Activated T-cell treated with anti-CD3 and anti-CD28 coated beads, Interleukin-2, amount 50 U/mL, for 24 hours (primary cell): ENCODE measurements around the gene STING1.

ENCODE experiments used
- DNase-seq: peaks from one replicate; pipeline ENCODE4 v3.0.0-alpha.2; 2020
- H3K27ac Mint-ChIP-seq: 2 replicates; pipeline ENCODE4 v1.8.0; 2020; ENCODE audit warnings: mild to moderate bottlenecking, mixed read lengths
- H3K27me3 Mint-ChIP-seq: 2 replicates; pipeline ENCODE4 v1.8.0; 2020; ENCODE audit warnings: mixed read lengths
- H3K36me3 Mint-ChIP-seq: 2 replicates; pipeline ENCODE4 v1.8.0; 2020; ENCODE audit warnings: low read depth, mixed read lengths
- H3K4me1 Mint-ChIP-seq: 2 replicates; pipeline ENCODE4 v1.8.0; 2020; ENCODE audit warnings: low read depth, mixed read lengths
- H3K4me3 Mint-ChIP-seq: 2 replicates; pipeline ENCODE4 v1.8.0; 2020; ENCODE audit warnings: mild to moderate bottlenecking, moderate library complexity, mixed read lengths
- H3K9me3 Mint-ChIP-seq: 2 replicates; pipeline ENCODE4 v1.8.0; 2020; ENCODE audit warnings: mixed read lengths

The STING1 gene

DNA sequence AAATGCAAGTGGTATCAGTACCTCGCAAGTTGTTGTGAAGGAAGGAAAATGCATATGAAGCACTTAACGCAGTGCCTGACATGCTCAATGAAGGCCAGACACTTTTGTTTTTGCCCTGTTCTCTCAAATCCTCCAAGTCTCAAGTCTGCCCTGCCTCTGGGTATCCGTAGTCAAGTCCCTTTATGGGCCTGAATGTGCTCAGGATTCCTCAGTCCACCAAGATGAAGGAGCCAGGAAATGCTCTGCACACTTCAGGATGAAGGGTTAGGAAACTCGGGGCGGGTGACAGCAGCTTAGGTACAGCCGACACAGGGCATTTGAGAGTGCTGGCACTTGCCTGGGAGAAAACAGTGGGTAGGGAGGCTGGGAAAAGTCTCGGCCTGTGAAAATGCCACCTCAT, 21.4 kb downstream of the STING1 start:
- no peaks in the 10 kb centered on the region for H3K36me3 Mint-ChIP-seq
- DNase-seq: no peak
- H3K4me3 Mint-ChIP-seq: no peak overlapping the region
- H3K9me3 Mint-ChIP-seq: no peaks in the 10 kb centered on the region
- no peaks in the 10 kb centered on the region for H3K27me3 Mint-ChIP-seq
- H3K4me1 Mint-ChIP-seq: peaks cover 53% of the 10 kb centered on the region
- peak overlapping the region; percentile 14 for H3K27ac Mint-ChIP-seq

DNA sequence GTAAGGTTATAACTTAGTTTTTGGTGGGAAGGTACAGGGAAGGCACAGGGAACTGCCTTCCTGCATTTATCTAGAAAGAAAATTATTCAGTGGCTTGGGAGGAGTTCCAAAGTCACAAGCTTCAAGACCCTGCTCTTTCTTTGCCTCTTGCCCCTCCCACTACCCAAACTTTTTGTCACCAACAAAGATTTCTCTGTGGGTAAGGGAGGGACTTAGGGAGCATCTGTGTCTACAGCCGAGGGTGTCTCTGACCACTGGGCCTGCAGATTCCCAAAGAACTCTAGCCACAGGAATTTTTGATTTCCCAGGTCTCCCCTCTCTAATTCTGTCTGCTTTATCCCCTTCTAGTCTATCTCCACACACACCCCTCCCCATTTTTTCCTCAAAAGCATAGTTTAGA, 22.1 kb downstream of the STING1 start:
- DNase-seq: no peak
- no peaks in the 10 kb centered on the region for H3K9me3 Mint-ChIP-seq
- peak overlapping the region; percentile 91 for H3K27ac Mint-ChIP-seq
- peaks cover 57% of the 10 kb centered on the region for H3K4me1 Mint-ChIP-seq
- H3K36me3 Mint-ChIP-seq: no peaks in the 10 kb centered on the region
- peak overlapping the region; percentile 38 for H3K4me3 Mint-ChIP-seq
- no peaks in the 10 kb centered on the region for H3K27me3 Mint-ChIP-seq

DNA sequence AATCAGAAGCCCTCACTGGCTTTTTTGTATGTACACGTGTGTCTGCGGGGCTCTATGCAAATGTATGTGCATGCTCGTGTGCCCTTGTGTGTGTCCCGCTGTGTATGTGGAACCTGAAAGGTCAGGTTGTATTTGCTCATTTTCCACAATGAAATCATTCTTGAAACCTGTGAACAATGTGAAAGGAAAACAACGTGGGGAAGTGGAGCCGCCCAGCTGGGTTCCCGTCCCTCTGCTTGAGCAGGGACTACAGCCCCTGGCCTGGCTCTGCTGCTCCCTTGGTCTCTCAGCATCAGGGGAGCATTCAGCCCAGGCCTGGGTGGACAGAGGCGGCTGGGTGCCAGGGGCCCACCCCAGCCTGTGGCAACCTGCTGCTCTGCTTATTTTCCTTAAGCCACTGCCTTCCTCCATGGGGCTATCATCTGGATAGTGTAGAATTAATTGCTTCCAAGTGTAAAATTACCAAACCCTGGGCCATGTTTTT, 23.1 kb downstream of the STING1 start:
- Mint-ChIP-seq H3K9me3 (no peaks in the 10 kb centered on the region), H3K27me3 (no peaks in the 10 kb centered on the region), H3K4me3 (peak overlapping the region; percentile 38), H3K36me3 (no peaks in the 10 kb centered on the region), H3K27ac (peak overlapping the region; percentile 91), H3K4me1 (peaks cover 66% of the 10 kb centered on the region)
- no peak for DNase-seq

DNA sequence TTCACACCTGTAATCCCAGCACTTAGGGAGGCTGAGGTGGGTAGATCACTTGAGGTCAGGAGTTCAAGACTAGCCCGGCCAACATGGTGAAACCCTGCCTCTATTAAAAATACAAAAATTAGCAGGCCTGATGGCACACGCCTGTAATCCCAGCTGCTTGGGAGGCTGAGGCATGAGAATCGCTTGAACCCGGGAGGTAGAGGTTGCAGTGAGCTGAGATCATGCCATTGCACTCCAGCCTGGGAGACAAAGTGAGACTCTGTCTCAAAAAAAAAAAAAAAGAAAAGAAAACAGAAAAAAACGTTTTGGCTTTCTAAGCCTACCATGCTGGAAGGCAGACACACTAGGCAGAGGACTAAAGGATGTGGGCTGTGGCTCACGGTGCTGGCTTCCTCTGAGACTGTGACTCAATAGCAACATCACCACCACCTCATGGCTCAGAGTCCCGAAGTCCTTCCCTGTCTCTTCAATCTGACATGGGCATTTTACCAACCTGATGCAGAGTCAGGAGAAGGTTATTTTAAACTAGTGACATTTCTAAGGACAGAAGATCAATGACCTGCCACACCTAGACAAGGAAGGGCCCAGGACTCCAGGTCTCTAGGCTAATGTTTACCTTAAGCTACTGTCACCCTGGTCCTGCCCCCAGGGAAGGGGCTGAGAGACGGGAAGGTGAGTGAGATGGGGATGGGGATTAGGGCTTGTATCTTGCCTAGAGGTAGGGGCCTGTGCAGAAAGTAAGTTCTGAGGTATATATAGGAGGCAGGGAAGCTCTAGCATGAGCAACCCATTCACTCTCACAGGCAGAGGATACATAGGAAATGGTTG, 23.8 kb downstream of the STING1 start:
- no peaks in the 10 kb centered on the region for H3K36me3 Mint-ChIP-seq
- H3K9me3 Mint-ChIP-seq: no peaks in the 10 kb centered on the region
- DNase-seq: peak; percentile 74
- H3K4me1 Mint-ChIP-seq: peaks cover 73% of the 10 kb centered on the region
- no peaks in the 10 kb centered on the region for H3K27me3 Mint-ChIP-seq
- peak overlapping the region; percentile 38 for H3K4me3 Mint-ChIP-seq
- peak overlapping the region; percentile 91 for H3K27ac Mint-ChIP-seq

DNA sequence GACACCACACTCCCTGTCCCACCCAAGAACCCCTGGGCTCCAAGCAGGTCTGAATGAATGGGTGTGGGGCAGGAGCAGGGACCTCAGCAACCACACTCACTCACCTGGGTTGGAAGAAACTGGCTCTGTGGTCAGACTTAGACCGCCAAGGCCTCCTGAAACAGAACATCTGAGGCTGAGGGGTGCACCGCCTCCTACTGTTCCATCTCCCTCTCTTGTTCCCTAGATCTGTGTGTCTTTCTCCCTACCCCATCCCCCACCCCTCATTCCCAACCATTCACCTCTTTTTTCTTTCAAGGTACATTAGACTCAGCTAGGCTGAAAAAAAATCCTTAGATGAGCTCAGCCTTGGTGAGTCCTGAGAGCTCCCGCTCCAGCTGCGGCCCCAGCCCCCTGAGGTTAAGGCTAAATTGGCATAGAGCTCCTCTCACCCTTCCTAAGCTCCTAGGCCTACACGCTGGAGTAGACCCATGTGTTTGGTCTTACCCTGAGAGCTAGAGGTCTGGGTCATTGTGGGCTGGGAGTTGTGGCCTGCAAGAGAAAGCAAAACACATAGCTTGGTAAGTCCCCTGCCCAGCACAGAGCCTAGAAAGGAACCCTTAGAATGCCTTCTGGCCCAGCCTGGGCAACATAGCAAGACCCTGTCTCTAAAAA, 24.8 kb downstream of the STING1 start:
- H3K27me3 Mint-ChIP-seq: no peaks in the 10 kb centered on the region
- no peaks in the 10 kb centered on the region for H3K9me3 Mint-ChIP-seq
- H3K27ac Mint-ChIP-seq: peak overlapping the region; percentile 73
- H3K4me3 Mint-ChIP-seq: no peak overlapping the region
- peaks cover 76% of the 10 kb centered on the region for H3K4me1 Mint-ChIP-seq
- no peak for DNase-seq
- no peaks in the 10 kb centered on the region for H3K36me3 Mint-ChIP-seq

DNA sequence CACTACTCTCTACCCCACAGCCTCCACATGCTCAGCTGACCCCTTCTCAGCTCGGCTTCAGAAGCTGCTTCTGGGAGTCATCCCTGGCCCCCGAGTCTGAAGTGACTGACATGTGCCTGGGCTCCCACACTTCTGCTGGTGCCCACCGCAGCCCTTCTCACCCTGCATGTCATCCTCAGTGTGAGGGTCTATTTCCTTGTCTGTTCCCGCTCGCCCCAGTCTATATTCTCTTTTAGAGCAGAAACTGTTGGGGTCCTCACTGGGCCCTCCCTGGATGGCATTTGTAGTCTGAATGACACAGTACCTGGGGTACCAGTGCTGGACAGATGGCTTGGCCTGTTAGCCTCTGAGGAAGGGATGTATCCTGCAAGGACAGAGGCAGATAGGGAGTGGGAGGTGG, 25.3 kb downstream of the STING1 start:
- no peak for DNase-seq

DNA sequence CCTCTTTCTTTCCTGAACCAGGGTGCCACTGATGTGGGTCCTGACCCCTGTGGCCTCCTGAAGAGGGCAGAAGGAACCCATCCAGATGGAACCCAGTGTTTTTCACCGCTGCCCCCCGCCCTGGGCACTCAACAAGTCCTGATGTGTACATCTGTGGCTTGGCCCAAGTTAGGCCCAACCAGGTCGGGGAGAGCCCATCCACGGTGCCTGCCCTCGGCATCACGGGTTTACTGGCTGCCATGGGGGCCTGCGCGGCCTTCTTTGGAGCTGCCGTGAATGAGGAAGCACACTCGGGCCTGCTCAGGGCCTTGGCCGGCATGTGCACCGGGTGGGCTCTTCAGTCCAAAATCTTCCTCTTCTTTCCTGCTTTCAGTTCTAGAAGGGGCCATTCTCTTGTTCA, 25.8 kb downstream of the STING1 start:
- H3K4me3 Mint-ChIP-seq: no peak overlapping the region
- H3K4me1 Mint-ChIP-seq: peaks cover 75% of the 10 kb centered on the region
- H3K27me3 Mint-ChIP-seq: no peaks in the 10 kb centered on the region
- no peaks in the 10 kb centered on the region for H3K36me3 Mint-ChIP-seq
- no peaks in the 10 kb centered on the region for H3K9me3 Mint-ChIP-seq
- DNase-seq: no peak
- H3K27ac Mint-ChIP-seq: peak overlapping the region; percentile 73

More for the DNA sequence above, 25.3 kb downstream of the STING1 start:
- H3K27me3 Mint-ChIP-seq: no peaks in the 10 kb centered on the region
- H3K4me1 Mint-ChIP-seq: peaks cover 76% of the 10 kb centered on the region
- H3K9me3 Mint-ChIP-seq: no peaks in the 10 kb centered on the region
- no peak overlapping the region for H3K4me3 Mint-ChIP-seq
- no peaks in the 10 kb centered on the region for H3K36me3 Mint-ChIP-seq
- peak overlapping the region; percentile 73 for H3K27ac Mint-ChIP-seq

DNA sequence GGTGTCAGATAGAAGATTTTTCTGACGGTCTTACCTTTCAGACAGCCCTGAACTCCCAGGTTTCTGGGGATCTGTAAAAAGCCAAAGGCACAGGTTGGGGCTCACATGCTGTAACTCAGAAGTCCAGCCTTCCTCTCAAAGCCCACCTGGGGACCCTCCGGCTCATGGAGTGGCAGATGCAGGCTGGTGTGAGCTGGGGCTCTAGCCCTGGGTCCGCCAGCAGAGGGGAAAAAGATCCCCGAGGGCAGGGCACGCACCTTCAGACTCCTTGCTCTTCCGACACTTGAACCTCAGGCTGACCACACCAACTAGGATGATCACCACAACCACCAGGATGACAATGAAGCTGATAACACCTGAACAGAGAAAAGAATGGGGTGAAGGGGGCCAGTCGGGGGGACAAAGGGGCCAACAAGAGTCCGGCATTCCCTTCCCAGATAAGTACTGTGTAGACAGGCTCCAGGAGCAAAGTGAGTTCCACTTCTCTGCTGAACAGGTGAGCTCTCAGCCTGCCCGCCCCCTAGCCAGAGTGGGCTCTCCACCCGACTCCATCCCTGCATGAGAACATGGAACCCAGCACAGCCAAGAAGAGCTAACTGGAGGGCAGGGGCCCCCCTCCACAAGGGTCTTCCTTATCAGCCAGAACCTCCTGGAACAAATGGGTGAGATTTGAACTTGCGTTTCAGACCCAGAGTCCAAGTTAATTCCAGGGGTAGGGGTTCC, 27.8 kb downstream of the STING1 start:
- Mint-ChIP-seq H3K9me3 (no peaks in the 10 kb centered on the region), H3K4me1 (peaks cover 54% of the 10 kb centered on the region), H3K36me3 (no peaks in the 10 kb centered on the region), H3K4me3 (no peak overlapping the region), H3K27ac (peak overlapping the region; percentile 61), H3K27me3 (no peaks in the 10 kb centered on the region)
- DNase-seq: peak; percentile 32

DNA sequence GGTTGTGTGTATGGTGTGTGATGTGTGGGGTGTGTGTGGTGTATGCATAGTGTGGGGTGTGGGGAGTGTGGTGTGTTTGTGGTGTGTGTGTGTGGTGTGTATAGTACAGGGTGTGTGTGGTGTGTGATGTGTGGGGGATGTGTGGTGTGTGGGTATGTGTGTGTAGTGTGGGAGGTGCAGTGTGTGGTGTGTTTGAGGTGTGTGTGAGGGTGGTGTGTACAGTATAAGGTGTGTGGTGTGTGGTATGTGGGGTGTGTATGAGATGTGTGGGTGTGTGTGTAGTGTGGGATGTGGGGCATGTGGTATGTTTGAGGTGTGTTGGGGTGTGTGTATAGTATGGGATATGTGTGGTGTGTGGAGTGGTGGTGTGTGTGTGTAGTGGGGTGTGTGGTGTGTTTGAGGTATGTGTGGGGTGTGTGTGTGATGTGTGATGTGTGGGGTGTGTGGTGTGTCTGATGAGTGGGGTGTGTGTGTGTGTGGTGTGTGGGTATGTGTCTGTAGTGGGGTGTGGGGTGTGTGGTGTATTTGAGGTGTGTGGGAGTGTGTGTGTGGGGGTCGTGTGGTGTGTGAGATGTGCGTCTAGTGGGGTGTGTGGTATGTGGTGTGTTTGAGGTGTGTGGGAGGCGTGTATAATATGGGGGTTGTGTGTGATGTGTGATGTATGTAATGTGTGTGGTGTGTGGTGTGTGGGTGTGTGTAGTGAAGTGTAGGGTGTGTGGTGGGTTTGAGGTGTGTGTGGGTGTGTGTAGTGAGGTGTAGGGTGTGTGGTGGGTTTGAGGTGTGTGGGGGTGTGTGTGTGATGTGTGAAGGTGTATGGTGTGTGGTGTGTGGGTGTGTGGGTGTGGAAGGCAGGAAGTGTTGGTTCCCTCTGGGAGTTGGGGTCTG, 28.6 kb downstream of the STING1 start:
- Mint-ChIP-seq H3K4me1 (peaks cover 50% of the 10 kb centered on the region), H3K9me3 (no peaks in the 10 kb centered on the region), H3K4me3 (no peak overlapping the region), H3K36me3 (no peaks in the 10 kb centered on the region), H3K27me3 (no peaks in the 10 kb centered on the region), H3K27ac (peak overlapping the region; percentile 61)
- DNase-seq: peak; percentile 42

DNA sequence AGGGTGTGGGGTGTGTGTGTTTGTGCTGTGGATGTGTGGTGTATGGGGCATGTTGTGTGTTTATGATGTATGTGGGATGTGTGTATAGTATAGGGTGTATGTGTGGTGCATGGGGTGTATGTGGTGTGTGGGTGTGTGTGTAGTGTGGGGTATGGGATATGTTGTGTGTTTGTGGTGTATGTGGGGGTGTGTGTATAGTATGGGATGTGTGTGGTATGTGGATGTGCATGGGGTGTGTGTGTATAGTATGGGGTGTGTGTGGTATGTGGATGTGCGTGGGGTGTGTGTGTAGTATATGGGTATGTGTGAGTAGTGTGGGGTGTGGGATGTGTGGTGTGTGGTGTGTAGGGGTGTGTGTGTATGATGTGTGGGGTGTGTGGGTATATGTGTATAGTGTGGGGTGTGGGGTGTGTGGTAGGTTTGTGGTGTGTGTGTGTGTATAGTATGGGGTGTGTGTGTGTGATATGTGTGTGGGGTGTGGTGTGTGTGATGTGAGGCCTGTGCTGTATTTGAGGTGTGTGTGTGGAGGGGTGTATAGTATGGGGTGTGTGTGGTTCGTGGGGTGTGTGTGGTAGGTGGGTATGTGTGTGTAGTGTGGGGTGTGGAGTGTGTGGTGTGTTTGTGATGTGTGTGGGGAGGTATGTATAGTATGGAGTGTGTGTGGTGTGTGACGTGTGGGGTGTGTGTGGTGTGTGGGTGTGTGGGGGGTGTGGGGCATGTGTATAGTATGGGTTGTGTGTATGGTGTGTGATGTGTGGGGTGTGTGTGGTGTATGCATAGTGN, 30.5 kb downstream of the STING1 start:
- Mint-ChIP-seq H3K36me3 (peaks cover 7% of the 10 kb centered on the region), H3K27ac (no peak overlapping the region), H3K4me3 (no peak overlapping the region), H3K9me3 (peaks cover 5% of the 10 kb centered on the region), H3K4me1 (peaks cover 54% of the 10 kb centered on the region), H3K27me3 (no peaks in the 10 kb centered on the region)
- DNase-seq: peak; percentile 32

DNA sequence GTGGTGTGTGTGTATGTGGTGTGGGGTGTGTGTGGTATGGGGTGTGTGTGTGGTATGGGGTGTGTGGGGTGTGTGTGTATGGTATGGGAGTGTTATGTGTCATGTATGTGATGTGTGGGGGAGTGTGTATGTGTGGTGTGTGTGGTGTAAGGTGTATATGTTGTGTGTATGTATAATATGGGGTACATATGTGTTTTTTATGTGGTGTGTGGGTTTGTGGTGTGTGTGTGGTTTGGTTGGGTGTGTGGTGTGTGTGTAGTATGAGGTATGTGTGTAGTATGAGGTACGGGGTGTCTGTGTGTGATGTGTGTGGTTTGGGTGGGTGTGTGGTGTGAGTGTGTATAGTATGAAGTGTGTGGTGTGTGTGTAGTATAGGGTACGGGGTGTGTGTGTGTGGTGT, 31.4 kb downstream of the STING1 start:
- Mint-ChIP-seq H3K4me1 (peaks cover 54% of the 10 kb centered on the region), H3K27me3 (no peaks in the 10 kb centered on the region), H3K36me3 (peaks cover 7% of the 10 kb centered on the region), H3K9me3 (peaks cover 8% of the 10 kb centered on the region), H3K27ac (no peak overlapping the region), H3K4me3 (no peak overlapping the region)
- DNase-seq: peak; percentile 30

DNA sequence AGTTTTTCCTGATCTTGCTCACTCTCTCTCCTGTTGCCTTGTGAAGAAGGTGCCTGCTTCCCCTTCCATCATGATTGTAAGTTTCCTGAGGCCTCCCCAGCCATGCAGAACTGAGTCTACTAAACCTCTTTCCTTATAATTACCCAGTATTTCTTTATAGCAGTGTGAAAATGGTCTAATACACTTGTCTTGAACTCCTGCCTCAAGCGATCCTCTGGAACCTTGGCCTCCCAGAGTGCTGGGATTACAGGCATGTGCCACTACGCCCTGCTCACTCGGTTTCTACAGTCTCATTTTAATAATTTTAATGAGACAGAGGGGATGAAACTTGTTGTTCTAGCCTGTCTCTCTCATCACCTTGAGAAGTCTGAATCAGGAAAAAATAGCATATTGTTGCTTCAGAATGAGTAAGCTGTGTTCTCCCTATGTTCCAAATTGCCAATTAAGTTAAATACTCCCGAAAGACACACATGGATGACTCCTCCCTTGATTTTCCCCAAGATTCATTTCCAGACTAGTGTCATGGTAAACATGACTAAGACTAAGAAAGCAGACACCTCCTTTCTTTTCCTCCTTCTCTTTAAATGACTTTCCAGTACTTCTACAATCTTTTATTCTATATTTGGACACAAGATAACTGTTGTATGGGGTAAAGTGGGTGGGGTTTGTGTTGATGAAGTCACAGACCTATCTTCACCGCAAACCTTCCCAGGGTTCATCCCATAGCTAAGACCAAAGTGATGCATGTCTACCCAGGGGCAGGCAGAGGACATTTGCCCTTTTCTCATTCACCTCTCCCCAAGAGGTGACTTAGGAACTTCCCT, 35.4 kb downstream of the STING1 start:
- Mint-ChIP-seq H3K27ac (peak overlapping the region; percentile 97), H3K27me3 (no peaks in the 10 kb centered on the region), H3K4me3 (peak overlapping the region; percentile 49), H3K4me1 (peaks cover 70% of the 10 kb centered on the region), H3K9me3 (peaks cover 8% of the 10 kb centered on the region), H3K36me3 (peaks cover 7% of the 10 kb centered on the region)
- peak; percentile 60 for DNase-seq
